ENCODE measurements around the gene TRPV4. TPM values are rescaled to one million over a fixed set of nuclear protein-coding genes. Genes with fewer than 3 reads are reported as not detected.

TRPV4 gene
- polyA plus RNA-seq, 1 donor: 16.5 TPM

DNA sequence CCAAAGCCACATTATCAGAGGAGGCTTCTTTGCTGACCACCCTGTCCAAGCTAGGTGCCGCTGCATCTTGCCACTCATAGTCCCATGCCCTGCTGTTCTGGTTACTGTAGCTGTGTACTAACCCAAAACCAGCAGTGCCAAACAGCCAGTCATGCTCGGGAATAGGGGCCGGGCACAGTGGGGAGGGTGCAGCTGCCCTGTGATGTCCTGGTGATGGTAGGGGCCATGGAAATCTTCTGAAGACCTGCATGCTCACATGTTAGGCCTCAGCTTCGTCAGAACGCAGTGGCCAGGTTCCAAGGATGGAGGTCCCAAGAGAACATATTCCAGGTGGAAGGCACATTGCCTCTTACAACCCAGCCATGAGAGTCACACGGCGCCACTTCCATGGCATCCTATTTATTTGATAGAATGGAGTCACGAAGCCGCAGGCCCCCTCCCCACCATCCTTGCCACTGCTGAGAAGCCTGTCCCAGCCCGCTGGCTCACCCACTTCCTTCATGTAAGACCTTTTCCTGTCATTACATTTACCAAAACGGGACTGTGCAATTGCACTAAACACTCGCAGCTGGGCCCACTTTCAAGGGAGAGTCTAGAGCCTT is 71.0 kb downstream of the TRPV4 start:
- no peak for DNase-seq

DNA sequence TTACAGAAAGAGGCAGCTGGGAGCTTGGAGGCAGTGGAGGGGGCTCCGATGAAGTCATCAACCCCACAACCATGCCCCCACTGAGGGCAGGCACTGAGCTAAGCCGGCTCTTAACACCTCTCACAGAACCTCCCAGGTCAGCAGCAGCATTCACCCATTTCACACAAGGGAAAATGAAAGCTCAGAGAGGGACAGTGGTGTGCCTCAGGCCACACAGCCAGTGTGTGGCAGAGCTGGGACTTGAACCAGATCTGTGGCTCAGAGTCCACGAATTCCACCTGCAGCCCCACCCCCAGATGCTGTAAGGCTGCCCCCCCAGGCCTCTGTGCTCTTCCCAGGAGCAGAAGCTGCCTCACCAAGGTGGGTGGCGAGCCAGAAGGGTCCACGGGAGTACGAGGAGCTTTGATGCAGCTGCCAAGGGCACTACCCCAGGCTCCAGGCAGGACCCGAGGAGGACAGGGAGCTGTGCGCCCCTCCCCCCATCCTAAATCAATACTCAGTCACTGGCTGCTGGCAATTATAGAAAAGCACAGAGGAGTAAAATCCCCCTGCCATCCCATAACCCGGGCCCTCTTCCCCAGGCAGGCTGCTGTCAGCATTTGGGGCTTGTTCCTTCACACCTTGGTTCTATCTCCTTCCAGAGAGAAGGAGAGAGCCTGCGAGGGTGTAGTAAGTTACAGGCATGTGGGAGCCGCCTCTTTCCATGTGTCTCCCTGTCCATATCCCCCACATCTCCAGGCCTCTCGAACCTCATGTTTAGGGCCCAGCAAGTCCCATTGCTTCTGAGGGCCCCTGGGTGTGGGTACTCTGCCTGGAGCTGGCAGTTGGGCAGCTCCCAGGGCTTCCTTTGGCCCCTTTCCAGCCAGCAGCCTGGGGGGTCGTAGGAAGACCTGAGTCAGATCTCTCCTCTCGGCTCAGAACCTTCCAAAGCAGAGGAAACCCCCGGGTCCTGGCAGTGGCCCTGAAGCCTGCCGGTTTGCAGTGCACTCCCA is 72.0 kb downstream of the TRPV4 start:
- no peak for DNase-seq

- DNase-seq: no peak
Measured at GRCh38 chr12:109760031-109760929, 72.9 kb downstream of the TRPV4 start.

DNA sequence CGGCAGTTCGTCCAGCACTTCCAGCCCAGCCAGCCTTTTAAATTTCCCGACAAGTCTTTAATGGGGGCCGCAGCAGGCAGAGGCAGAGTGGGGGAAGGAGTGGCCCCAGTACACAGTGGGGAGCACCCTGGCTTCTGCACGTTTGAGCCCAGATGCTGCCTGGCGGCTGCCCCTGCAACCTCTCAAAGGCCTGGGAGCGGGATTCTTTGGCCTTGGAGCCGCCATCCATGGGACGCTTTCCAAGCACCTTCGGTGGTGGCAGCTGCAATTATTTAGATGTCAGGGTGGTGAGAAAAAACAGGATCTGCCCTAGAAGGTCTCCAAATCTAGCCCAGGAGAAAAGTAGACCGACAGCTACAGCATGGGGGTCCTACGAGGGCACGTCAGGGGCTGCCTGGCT is 73.6 kb downstream of the TRPV4 start:
- no peak for DNase-seq

DNA sequence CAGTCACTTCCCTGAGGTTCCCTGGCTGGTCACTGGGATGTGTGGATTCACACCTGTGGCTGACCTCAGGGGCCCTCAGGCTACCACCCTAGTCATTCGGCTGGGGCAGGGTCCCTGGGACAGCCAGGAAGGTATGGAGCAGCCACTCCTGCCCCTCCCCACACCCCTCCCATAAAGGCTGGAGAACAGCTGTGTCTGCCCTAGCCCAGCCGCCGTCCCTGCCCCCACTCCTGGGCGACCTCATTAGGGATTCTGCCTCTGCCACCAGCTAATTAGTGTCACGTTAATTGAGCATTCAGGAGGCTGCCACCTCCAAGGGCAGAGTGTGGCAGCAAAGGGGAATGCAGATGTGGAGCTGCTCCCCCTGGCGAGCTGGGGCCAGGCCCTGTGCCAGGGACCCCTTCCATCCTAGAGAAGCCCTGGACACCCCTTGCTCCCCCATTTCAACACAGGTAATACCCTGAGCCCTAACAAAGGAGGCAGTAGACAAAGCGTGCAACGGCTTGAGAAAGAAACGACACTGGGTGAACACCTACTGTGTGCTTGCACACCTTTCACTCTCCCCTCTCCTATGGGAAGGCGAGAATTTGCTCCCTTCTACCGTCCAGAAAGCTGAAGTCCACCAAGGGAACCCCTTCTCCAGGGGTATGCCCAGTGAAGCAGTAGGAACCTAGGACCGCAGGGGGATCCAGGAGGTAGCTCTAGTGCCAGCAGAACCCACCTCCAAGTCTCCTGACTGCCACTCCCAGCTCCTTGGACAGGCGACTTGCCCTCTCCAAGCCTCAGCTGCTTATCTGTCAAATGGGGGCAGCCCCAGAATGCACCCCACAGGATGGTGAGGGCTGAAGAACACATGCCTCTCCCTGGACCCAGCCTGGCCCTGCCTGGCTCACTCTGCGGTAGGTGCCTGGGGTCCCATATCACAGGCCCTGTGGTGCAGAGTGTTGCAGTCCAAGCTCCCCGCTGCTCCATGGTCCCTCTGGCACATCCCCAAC is 74.5 kb downstream of the TRPV4 start:
- no peak for DNase-seq

DNA sequence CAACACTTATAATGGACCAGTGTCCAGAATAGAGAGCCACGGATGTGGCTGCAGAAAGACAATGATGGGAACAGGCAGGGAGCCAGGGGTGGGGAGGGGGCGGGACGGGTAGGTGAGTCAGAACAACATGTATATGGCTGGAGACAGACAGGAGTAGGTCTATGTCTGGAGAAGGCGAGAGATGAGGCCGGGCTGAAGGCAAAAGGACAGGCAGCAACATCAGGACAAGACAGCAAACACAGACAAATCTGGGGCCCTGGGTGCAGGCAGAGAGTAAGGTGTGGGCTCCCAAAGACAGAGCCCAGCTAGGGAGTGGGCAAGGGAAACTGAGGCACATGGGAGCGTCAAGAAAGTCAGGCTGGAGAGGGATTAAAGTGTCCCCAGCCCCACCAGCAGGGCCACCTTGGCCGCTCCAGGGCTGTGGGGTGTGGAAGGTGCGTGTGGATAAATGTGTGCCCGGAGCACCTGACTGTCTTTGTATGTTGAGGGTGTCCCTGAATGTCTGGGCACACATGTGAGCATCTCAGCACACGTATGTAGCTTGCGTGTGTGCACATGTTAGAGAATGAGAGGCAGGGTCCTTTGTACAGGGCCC is 75.4 kb downstream of the TRPV4 start:
- no peak for DNase-seq

- DNase-seq: no peak
Measured at GRCh38 chr12:109756457-109756856, 76.7 kb downstream of the TRPV4 start.

DNA sequence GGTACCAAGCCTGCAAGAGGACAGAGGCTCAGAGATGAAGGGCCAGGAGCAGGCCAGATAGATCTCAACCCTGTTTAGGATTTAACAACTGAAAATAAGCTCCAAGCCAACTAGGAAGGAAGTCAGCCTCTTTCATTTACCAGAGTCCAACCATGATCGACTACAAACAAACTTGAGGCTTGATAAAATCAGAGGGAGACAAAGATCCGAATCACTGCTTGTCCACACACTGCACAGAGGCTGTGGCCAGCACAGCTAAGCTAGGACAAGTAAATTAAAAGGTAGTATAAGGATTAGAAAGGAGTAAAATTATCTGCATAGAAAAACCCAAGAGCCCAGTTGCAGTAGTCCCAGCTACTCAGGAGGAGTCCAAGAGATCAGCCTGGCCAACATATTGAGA is 79.2 kb downstream of the TRPV4 start:
- no peak for DNase-seq

- no peak for DNase-seq
Measured at GRCh38 chr12:109753054-109753401, 80.2 kb downstream of the TRPV4 start.

DNA sequence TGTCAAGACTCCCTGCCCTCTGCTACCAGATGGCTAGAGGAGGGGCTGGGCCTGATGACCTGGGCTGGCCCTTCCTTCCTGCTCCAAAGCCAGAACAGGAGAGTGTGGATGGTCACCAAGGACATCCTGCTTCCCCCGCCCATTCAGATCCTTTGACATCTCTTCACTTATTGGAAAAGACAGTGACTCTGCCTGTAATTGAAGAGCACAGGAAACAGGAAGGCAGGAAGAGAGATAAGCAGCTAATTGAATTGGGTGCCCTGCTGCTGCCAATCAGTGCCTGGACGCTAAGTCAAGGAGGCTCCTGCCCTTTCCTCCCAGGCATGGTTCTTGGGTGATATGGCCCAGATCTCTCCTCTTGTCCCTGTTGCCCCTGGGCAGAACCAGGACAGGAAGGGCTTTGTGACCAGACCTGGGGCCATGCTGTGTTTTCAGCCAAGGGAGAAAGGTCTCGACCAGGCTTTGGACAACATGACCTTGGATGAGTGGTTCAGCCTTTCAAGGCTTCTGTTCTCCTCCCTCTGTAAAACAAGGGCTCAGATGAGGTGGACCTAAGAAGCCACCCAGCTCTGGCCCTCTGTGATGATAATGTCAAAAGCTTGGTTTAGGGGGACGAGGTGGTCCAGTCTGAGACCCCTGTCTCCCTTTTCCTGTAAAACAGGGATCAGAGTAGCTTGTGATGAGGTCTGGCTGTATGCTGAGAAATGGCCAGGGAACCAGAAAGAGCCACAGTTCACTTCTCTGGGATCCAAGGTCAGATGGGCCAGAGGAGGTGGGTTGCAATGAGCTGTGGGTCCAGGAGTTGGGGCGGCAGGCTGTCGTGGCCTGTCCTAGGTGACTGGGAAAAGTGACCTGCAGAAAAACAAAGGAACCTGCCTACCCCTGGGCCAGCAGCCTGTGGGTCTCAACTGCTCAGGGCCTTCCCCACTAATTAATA is 80.8 kb downstream of the TRPV4 start:
- DNase-seq: no peak

DNA sequence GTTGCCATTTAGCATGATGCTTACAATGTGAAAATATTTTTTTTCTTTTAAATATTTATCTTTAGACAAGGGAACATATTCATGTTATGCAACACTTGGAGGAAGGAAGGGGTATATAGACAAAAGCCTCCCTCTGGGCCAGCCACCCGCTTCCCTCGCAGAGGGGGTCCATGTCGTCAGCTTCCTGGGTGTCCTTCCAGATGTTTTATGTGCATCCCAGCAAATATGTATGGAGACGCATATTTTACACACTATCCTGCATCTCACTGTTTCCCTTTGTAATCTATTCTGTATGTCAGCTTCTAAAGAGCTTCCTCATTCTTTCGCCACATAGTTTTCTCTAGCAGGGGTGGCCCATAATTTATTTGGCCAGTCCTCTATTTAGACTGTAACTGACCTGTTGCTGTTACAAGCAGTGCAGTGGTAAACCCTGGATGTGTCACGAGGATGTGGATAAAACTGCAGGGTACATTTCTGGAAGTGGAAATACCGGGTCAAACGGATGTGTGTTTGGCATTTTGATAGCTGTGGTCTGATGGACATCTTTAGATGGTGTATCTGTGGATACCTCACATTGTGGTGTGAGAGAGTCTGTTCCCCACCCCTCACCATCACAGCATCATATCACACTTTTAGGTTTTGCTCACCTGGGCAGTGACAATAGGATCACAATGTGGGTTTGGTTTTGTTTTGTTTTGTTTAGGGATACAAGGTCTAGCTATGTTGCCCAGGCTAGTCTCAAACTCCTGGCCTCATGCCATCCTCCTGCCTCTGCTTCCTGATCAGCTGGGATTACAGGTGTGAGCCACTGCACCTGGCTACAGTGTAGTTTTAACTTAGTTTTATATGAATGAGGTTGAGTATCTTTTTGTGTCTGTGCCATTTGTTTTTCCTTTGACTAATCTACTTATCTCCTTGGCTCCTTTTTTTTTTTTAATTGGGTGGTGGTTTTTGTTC is 87.9 kb downstream of the TRPV4 start:
- DNase-seq: no peak

DNA sequence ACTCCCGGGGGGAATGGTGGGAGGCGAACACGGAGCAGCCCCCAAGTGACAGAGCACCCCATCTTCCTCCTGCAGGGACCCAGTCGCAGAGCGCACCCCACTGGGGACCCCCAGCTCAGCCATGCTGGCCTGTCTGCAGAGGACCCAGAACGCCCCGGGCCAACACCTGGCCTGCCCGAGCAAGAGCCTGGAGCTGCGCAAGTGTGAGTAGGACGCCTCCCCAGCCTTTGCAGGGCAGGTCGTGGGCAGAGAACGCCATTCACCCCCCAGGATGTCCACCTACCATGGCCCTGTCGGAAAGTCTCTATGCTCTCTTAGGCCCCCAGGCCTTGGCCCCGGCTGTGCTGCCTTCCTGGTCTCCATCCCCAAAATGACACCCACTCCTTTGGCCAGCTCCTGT is 89.2 kb downstream of the TRPV4 start:
- DNase-seq: no peak

DNA sequence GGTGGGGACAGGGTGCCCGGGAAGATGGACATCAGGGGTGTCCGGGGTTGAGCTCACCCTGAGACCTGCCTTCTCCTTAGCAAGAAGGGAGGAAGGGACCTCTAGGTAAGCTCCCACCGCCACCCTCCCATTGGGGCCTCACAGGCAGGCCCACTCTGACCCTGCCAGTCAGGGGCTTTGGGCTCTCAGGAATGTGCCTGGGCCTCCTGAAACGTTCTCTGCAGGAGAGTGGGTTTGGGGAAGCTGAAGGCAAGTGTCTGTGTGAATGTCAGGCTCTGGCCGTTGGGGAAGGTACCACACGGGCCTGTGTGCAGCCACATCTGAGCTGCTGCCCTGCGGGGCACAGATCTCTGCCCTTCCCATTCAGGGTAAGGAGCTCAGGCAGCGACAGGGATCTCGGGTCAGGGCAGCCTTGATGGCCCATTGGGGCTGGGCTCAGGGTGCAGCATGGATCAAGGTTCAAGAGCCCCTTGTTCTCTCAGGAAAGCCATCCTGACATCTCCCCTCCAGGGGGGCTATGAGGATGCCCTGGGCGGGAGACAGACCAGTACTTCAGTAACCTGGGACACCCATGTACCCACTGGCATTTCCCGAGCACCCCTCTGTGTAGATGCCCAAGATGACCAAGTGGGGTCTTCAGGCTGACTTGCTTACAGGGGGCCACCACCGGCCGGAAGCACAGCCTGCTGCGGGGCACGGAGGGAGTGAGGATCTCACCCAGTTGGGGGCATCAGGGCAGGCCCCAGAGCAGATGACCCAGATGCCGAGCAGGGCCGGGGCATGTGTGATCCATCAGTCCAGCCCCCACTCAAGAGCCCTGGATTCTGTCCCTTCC is 89.9 kb downstream of the TRPV4 start:
- DNase-seq: no peak

DNA sequence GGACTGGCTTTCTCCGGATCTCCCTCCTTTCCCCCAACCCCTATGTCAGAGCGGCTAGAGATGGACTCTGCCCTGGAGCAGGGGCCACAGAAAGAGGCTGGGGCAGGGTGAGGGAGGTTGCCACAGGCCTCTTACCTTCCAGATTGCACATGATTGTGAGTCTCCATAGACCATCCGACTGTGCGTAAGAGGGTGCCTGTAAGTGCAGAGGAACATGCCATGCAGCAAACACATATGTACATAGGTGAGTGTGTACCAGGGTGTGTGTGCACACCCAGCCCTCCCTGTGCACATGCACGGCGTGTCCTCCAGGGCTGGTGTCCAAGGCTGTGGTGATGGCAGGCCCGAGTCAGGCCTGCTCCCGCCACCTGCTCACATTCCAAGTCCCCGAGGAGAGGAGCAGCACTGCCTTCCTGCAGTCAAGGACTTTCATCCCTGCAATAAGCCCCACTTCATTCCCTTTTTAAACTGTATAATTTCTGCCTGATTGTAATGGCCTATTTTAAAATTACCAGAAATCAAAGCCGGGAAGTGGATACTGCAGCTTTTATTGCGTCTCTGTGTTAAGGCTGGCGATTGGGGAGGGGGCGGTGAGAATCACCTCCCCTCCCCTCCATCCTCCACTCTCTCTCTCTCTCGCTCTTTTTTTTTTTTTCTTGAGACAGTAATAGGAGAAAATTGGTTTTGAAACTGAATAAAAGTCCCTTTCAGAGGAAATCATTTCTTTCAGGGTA is 91.1 kb downstream of the TRPV4 start:
- no peak for DNase-seq

- no peak for DNase-seq
Measured at GRCh38 chr12:109741286-109741969, 91.8 kb downstream of the TRPV4 start.

GRCh38 chr12:109740694-109741245 is 92.4 kb downstream of the TRPV4 start:
- no peak for DNase-seq
